GM12891 (cell line): ENCODE results near the gene HIC1.

Source experiments
- DNase-seq: peaks from one replicate; pipeline ENCODE4 v3.0.0; 2011; ENCODE audit warnings: low spot score; ENCODE audit not compliant: insufficient read length
- FAIRE-seq: peaks from 2 replicates; lab custom pipeline; 2011; peaks lifted over from hg19 to GRCh38; lab: Jason Lieb, UNC
- PAX5 ChIP-seq: IDR thresholded peaks from 2 replicates; pipeline ENCODE4 v1.6.1; 2011; ENCODE audit warnings: low read length, moderate library complexity, mild to moderate bottlenecking; ENCODE audit not compliant: insufficient read depth, severe bottlenecking
- POLR2A ChIP-seq: IDR thresholded peaks from 2 replicates; pipeline ENCODE4 v1.6.1; 2011; ENCODE audit warnings: low read depth, low read length, control low read depth
- POLR2AphosphoS5 ChIP-seq: IDR thresholded peaks from 2 replicates; pipeline ENCODE4 v1.6.1; 2011; ENCODE audit warnings: low read depth, low read length, control low read depth
- POU2F2 ChIP-seq: IDR thresholded peaks from 2 replicates; pipeline ENCODE4 v1.6.1; 2011; ENCODE audit warnings: low read depth, mild to moderate bottlenecking, control low read depth, low read length, moderate library complexity
- SPI1 ChIP-seq: IDR thresholded peaks from 2 replicates; pipeline ENCODE4 v1.6.1; 2011; ENCODE audit warnings: low read depth, low read length, control low read depth
- TAF1 ChIP-seq: IDR thresholded peaks from 2 replicates; pipeline ENCODE4 v1.6.1; 2011; ENCODE audit warnings: low read depth, low read length, control low read depth

Gene HIC1

GRCh38 chr17:2043785-2044184 lies 11.1 kb upstream of the HIC1 start:
- DNase-seq (no peak), FAIRE-seq (no peak)
- no peak for TF ChIP-seq POU2F2

GRCh38 chr17:2044263-2044894 lies 10.5 kb upstream of the HIC1 start:
- no peak for FAIRE-seq
- TF ChIP-seq POLR2AphosphoS5: no peak
- TF ChIP-seq POU2F2: no peak
- no peak for TF ChIP-seq TAF1
- TF ChIP-seq SPI1: no peak
- no peak for TF ChIP-seq POLR2A
- TF ChIP-seq PAX5: no peak
- DNase-seq: no peak

- no peak for DNase-seq
- no peak for TF ChIP-seq POU2F2
- no peak for TF ChIP-seq SPI1
- no peak for TF ChIP-seq TAF1
- TF ChIP-seq POLR2A: no peak
- TF ChIP-seq PAX5: no peak
- TF ChIP-seq POLR2AphosphoS5: no peak
- FAIRE-seq: no peak
Observed at GRCh38 chr17:2047590-2047989, 7.3 kb upstream of the HIC1 start.

- TF ChIP-seq POU2F2 (no peak), PAX5 (no peak), POLR2AphosphoS5 (no peak), SPI1 (no peak), TAF1 (no peak), POLR2A (no peak)
- peak; percentile 9 for FAIRE-seq
- no peak for DNase-seq
Observed at GRCh38 chr17:2048805-2049204, 6.1 kb upstream of the HIC1 start.

- FAIRE-seq: peak; percentile 95
- no peak for TF ChIP-seq SPI1
- TF ChIP-seq TAF1: no peak
- TF ChIP-seq POU2F2: no peak
- no peak for TF ChIP-seq PAX5
- no peak for TF ChIP-seq POLR2A
- TF ChIP-seq POLR2AphosphoS5: no peak
- DNase-seq: peak; percentile 83
Observed at GRCh38 chr17:2049333-2050299, 5.3 kb upstream of the HIC1 start.

- FAIRE-seq (no peak), DNase-seq (no peak)
- TF ChIP-seq TAF1: no peak
- no peak for TF ChIP-seq POLR2A
- no peak for TF ChIP-seq PAX5
- TF ChIP-seq POLR2AphosphoS5: no peak
- TF ChIP-seq SPI1: no peak
- no peak for TF ChIP-seq POU2F2
Observed at GRCh38 chr17:2050300-2051060, 4.4 kb upstream of the HIC1 start.

- TF ChIP-seq SPI1: no peak
- TF ChIP-seq POLR2A: no peak
- TF ChIP-seq POLR2AphosphoS5: no peak
- no peak for TF ChIP-seq TAF1
- no peak for TF ChIP-seq PAX5
- no peak for TF ChIP-seq POU2F2
- DNase-seq: no peak
- no peak for FAIRE-seq
Observed at GRCh38 chr17:2051061-2051932, 3.6 kb upstream of the HIC1 start.

- FAIRE-seq: no peak
- no peak for TF ChIP-seq POU2F2
- no peak for TF ChIP-seq TAF1
- TF ChIP-seq POLR2A: no peak
- TF ChIP-seq PAX5: no peak
- TF ChIP-seq POLR2AphosphoS5: no peak
- TF ChIP-seq SPI1: no peak
- no peak for DNase-seq
Observed at GRCh38 chr17:2051933-2052559, 2.9 kb upstream of the HIC1 start.
